Neural cell (in vitro differentiated cells): ENCODE results near the gene SAG.

Experiments used
- CTCF ChIP-seq: fragments of 450-650 bp; IDR thresholded peaks from 2 replicates; pipeline ENCODE4 v1.5.1; 2014; ENCODE audit warnings: antibody characterized with exemption, mild to moderate bottlenecking, moderate library complexity; ENCODE audit not compliant: poor library complexity, severe bottlenecking
- EP300 ChIP-seq: fragments of 450-650 bp; conservative IDR thresholded peaks from 2 replicates; pipeline ENCODE4 v1.6.1; 2014; ENCODE audit warnings: antibody characterized with exemption, mild to moderate bottlenecking, moderate library complexity; ENCODE audit not compliant: poor library complexity, severe bottlenecking
- EZH2 ChIP-seq: fragments of 200-600, 300-800 bp; shearing (Covaris generic), sonication (generic); IDR thresholded peaks from 2 replicates; pipeline ENCODE4 v1.6.1; 2014; ENCODE audit warnings: antibody characterized with exemption, low read length, borderline replicate concordance, mild to moderate bottlenecking; ENCODE audit not compliant: insufficient read depth, poor library complexity, severe bottlenecking
- POLR2AphosphoS5 ChIP-seq: IDR thresholded peaks from 2 replicates; pipeline ENCODE4 v1.6.1; 2012
- RAD21 ChIP-seq: fragments of 450-650 bp; conservative IDR thresholded peaks from 2 replicates; pipeline ENCODE4 v1.6.1; 2014; ENCODE audit warnings: antibody characterized with exemption, mild to moderate bottlenecking, moderate library complexity
- REST ChIP-seq: IDR thresholded peaks from 2 replicates; pipeline ENCODE4 v1.6.1; 2012; ENCODE audit warnings: borderline replicate concordance
- TAF1 ChIP-seq: IDR thresholded peaks from 2 replicates; pipeline ENCODE4 v1.6.1; 2012; ENCODE audit warnings: low read depth

- TF ChIP-seq CTCF (no peak), TAF1 (no peak), EZH2 (no peak), POLR2AphosphoS5 (no peak), EP300 (no peak), RAD21 (no peak), REST (no peak)
Measured at GRCh38 chr2:233385489-233386044, 78.0 kb downstream of the SAG start.
